Measurements from ENCODE around the gene ZBTB5. TPM values are rescaled to one million over a fixed set of nuclear protein-coding genes. Genes with fewer than 3 reads are reported as not detected.

The ZBTB5 gene
- total and polyA plus RNA-seq, 2 of the 8 experiments (the other 6 are each of a cell fraction or from before 2014, with no cell fraction given), result 13.3 to 14.5 TPM

DNA sequence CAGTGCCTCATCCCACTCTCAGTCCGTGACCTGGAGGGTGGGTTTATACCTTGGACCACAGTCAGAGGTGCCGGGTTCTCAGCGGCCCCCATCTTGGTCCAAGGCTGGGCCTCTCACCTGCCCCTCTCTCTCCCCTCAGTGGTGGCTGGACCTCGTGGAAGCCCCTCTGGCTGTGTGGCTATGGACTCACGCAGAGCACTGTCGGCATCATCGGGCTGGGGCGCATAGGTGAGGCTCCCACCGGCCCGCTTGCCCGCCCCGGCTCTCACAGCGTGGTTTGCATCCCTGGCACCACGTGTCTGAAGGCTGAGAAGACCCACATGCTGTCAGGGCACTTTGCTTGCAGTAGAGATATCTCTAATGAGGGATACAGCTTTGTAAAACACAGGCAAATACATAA is 36.9 kb downstream of the ZBTB5 start (continued):
- TF ChIP-seq RAD21 (IDR thresholded peaks at IDR 0.05 in 1 of 2, conservative IDR thresholded peaks at IDR 0.05 in 1 of 2; ENCODE audit: low read depth in 2 of 2, low read length in 2 of 2) (no peak), TAF7 (optimal IDR thresholded peaks at IDR 0.05; ENCODE audit: borderline replicate concordance, low read depth, low read length) (no peak), CHD2 (IDR thresholded peaks at IDR 0.05; ENCODE audit: low read length) (no peak), JUN (IDR thresholded peaks at IDR 0.05; ENCODE audit: low read depth, low read length) (no peak), TBP (IDR thresholded peaks at IDR 0.05; ENCODE audit: low read depth, low read length) (no peak)
- TF ChIP-seq, protein P1, sequence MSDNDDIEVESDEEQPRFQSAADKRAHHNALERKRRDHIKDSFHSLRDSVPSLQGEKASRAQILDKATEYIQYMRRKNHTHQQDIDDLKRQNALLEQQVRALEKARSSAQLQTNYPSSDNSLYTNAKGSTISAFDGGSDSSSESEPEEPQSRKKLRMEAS (IDR thresholded peaks at IDR 0.05), result no peak

Data from H1 (cell line).